ENCODE results near the gene ERC2.

ERC2 gene

GRCh38 chr3:56157693-56158362 is 310.4 kb downstream of the ERC2 start:
- no peak overlapping the region for H3K4me3 ChIP-seq (ENCODE audit: low read depth, low read length)
- no peak for TF ChIP-seq CTCF (IDR thresholded peaks at IDR 0.05; ENCODE audit: low read depth, low read length)

GRCh38 chr3:56154297-56154696 is 314.0 kb downstream of the ERC2 start:
- TF ChIP-seq CTCF (IDR thresholded peaks at IDR 0.05; ENCODE audit: low read depth, low read length) = no peak
- H3K4me3 ChIP-seq (ENCODE audit: low read depth, low read length) = no peak overlapping the region

- no peak for TF ChIP-seq CTCF (IDR thresholded peaks at IDR 0.05; ENCODE audit: low read depth, low read length)
- no peak overlapping the region for H3K4me3 ChIP-seq (ENCODE audit: low read depth, low read length)
These were observed 320.9 kb downstream of the ERC2 start for GRCh38 chr3:56147354-56147753.

GRCh38 chr3:56145410-56145809 is 322.9 kb downstream of the ERC2 start:
- H3K4me3 ChIP-seq (ENCODE audit: low read depth, low read length) = no peak overlapping the region
- TF ChIP-seq CTCF (IDR thresholded peaks at IDR 0.05; ENCODE audit: low read depth, low read length) = no peak

GRCh38 chr3:56144805-56145204 is 323.5 kb downstream of the ERC2 start:
- TF ChIP-seq CTCF (IDR thresholded peaks at IDR 0.05; ENCODE audit: low read depth, low read length) = no peak

GRCh38 chr3:56137415-56137814 is 330.9 kb downstream of the ERC2 start:
- TF ChIP-seq CTCF (IDR thresholded peaks at IDR 0.05; ENCODE audit: low read depth, low read length) = no peak
- no peak overlapping the region for H3K4me3 ChIP-seq (ENCODE audit: low read depth, low read length)

More at GRCh38 chr3:56144805-56145204, 323.5 kb downstream of the ERC2 start:
- no peak overlapping the region for H3K4me3 ChIP-seq (ENCODE audit: low read depth, low read length)

GRCh38 chr3:56136514-56136913 is 331.8 kb downstream of the ERC2 start:
- no peak overlapping the region for H3K4me3 ChIP-seq (ENCODE audit: low read depth, low read length)
- TF ChIP-seq CTCF (IDR thresholded peaks at IDR 0.05; ENCODE audit: low read depth, low read length) = no peak

Data from WI38 (cell line).